NB4 (cell line): ENCODE data around the gene FAIM2.
A peak's percentile ranks its signal among the peaks of the same experiment; 100 is the strongest.

Experiments
- POLR2A ChIP-seq: IDR thresholded peaks from 2 replicates; pipeline ENCODE4 v1.6.1; 2011; ENCODE audit warnings: mild to moderate bottlenecking; ENCODE audit not compliant: insufficient read length; ENCODE audit errors: extremely low read depth
- TF ChIP-seq, protein P1 (sequence below): IDR thresholded peaks from one replicate; pipeline ENCODE4 v1.5.1; 2012; ENCODE audit warnings: low read depth, low read length
- TF ChIP-seq, protein P2 (sequence below): IDR thresholded peaks from 2 replicates; pipeline ENCODE4 v1.6.1; 2011; ENCODE audit warnings: low read depth, low read length

DNA sequence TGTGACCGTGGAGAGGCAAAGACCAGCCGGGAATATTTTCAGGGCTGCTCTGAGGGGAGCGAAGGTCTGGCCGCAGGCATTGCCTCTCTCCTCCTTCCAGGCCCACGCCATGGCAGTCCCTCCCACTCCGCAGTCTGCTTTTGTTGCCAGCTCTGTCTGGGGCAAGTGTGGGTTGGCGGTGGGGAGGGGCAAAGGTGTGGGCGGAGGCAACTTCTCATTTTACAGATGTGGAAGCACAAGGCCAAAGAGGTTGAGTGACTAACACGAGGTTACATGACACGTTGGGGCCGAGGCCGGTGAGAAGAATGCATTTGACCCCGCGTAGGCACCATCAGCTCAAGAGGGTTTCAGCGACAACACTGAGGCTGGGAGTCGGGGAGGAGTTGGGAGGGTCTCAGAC lies 6.1 kb upstream of the FAIM2 start:
- no peak for TF ChIP-seq POLR2A
- TF ChIP-seq, protein P1, sequence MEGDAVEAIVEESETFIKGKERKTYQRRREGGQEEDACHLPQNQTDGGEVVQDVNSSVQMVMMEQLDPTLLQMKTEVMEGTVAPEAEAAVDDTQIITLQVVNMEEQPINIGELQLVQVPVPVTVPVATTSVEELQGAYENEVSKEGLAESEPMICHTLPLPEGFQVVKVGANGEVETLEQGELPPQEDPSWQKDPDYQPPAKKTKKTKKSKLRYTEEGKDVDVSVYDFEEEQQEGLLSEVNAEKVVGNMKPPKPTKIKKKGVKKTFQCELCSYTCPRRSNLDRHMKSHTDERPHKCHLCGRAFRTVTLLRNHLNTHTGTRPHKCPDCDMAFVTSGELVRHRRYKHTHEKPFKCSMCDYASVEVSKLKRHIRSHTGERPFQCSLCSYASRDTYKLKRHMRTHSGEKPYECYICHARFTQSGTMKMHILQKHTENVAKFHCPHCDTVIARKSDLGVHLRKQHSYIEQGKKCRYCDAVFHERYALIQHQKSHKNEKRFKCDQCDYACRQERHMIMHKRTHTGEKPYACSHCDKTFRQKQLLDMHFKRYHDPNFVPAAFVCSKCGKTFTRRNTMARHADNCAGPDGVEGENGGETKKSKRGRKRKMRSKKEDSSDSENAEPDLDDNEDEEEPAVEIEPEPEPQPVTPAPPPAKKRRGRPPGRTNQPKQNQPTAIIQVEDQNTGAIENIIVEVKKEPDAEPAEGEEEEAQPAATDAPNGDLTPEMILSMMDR, result no peak
- TF ChIP-seq, protein P2, sequence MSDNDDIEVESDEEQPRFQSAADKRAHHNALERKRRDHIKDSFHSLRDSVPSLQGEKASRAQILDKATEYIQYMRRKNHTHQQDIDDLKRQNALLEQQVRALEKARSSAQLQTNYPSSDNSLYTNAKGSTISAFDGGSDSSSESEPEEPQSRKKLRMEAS, result peak; percentile 92
